WTC11 (cell line): ENCODE data around the gene EIF3B. TPM values are rescaled to one million over a fixed set of nuclear protein-coding genes. Genes with fewer than 3 reads are reported as not detected.

Source experiments
- ATAC-seq: fragments of 200-7000 bp; cut with Tn5 transposase; 2 replicates; pipeline ENCODE4 v1.10.0; 2021; ENCODE audit warnings: mild to moderate bottlenecking, moderate library complexity
- CTCF ChIA-PET: fragments of 300-600 bp; sonication (Branson Sonifier 250); formaldehyde crosslinking; loops from one replicate; lab custom pipeline; 2021; ENCODE audit warnings: antibody characterized with exemption; lab: Charles Lee
- POLR2A ChIA-PET: fragments of 350-600 bp; sonication (Branson Sonifier 250); formaldehyde crosslinking; loops from one replicate; lab custom pipeline; 2021; ENCODE audit warnings: antibody characterized with exemption; lab: Charles Lee
- DNase-seq: peaks from one replicate; pipeline ENCODE4 v3.0.0; 2021; ENCODE audit warnings: low spot score
- H3K27ac Mint-ChIP-seq: 2 replicates; pipeline ENCODE4 v1.8.0; 2021; ENCODE audit warnings: mixed read lengths
- H3K27me3 Mint-ChIP-seq: 2 replicates; pipeline ENCODE4 v1.8.0; 2021; ENCODE audit warnings: low read depth, mild to moderate bottlenecking, moderate library complexity, mixed read lengths
- H3K36me3 Mint-ChIP-seq: 2 replicates; pipeline ENCODE4 v1.8.0; 2021; ENCODE audit warnings: mixed read lengths
- H3K4me1 Mint-ChIP-seq: 2 replicates; pipeline ENCODE4 v1.8.0; 2022; ENCODE audit warnings: mixed read lengths
- H3K4me3 Mint-ChIP-seq: 2 replicates; pipeline ENCODE4 v1.8.0; 2021; ENCODE audit warnings: mild to moderate bottlenecking, moderate library complexity, mixed read lengths
- H3K9me3 Mint-ChIP-seq: 2 replicates; pipeline ENCODE4 v1.8.0; 2021; ENCODE audit warnings: mixed read lengths
- CREB1 ChIP-seq: sonication (generic); formaldehyde crosslinking; IDR thresholded peaks from 2 replicates; pipeline ENCODE4 v1.8.0; 2023; ENCODE audit warnings: mild to moderate bottlenecking, missing genetic modification reagents
- CREM ChIP-seq: sonication (generic); formaldehyde crosslinking; IDR thresholded peaks from 2 replicates; pipeline ENCODE4 v1.8.1; 2022; ENCODE audit warnings: mild to moderate bottlenecking, missing genetic modification reagents, moderate library complexity
- E2F4 ChIP-seq: sonication (generic); formaldehyde crosslinking; IDR thresholded peaks from 2 replicates; pipeline ENCODE4 v1.8.1; 2022; ENCODE audit warnings: low read depth, mild to moderate bottlenecking, moderate library complexity, missing genetic modification reagents, borderline replicate concordance
- ELF4 ChIP-seq: sonication (generic); formaldehyde crosslinking; IDR thresholded peaks from 2 replicates; pipeline ENCODE4 v1.8.1; 2022; ENCODE audit warnings: low read depth, mild to moderate bottlenecking, moderate library complexity, missing genetic modification reagents
- EMX1 ChIP-seq: fragments of 250-450 bp; sonication (Bioruptor Pico); IDR thresholded peaks from 2 replicates; pipeline ENCODE4 v1.8.0; 2021; ENCODE audit warnings: mild to moderate bottlenecking
- ESRRA ChIP-seq: sonication (generic); formaldehyde crosslinking; IDR thresholded peaks from 2 replicates; pipeline ENCODE4 v1.8.1; 2022; ENCODE audit warnings: mild to moderate bottlenecking, missing genetic modification reagents, borderline replicate concordance
- GABPB1 ChIP-seq: sonication (generic); formaldehyde crosslinking; IDR thresholded peaks from 2 replicates; pipeline ENCODE4 v1.8.1; 2023; ENCODE audit warnings: mild to moderate bottlenecking, missing genetic modification reagents
- IRF2 ChIP-seq: sonication (generic); formaldehyde crosslinking; IDR thresholded peaks from 2 replicates; pipeline ENCODE4 v1.8.0; 2022; ENCODE audit warnings: low read depth, missing genetic modification reagents, borderline replicate concordance
- MAX ChIP-seq: sonication (generic); formaldehyde crosslinking; IDR thresholded peaks from 2 replicates; pipeline ENCODE4 v1.8.0; 2022; ENCODE audit warnings: mild to moderate bottlenecking, missing genetic modification reagents
- PRDM15 ChIP-seq: sonication (generic); formaldehyde crosslinking; IDR thresholded peaks from 2 replicates; pipeline ENCODE4 v1.8.0; 2022; ENCODE audit warnings: missing genetic modification reagents
- SMAD4 ChIP-seq: sonication (generic); formaldehyde crosslinking; IDR thresholded peaks from 2 replicates; pipeline ENCODE4 v1.8.0; 2022; ENCODE audit warnings: mild to moderate bottlenecking, missing genetic modification reagents
- TCF7 ChIP-seq: sonication (generic); formaldehyde crosslinking; IDR thresholded peaks from 2 replicates; pipeline ENCODE4 v1.8.0; 2022; ENCODE audit warnings: mild to moderate bottlenecking, low read depth, missing genetic modification reagents, moderate library complexity
- TEAD4 ChIP-seq: sonication (generic); formaldehyde crosslinking; IDR thresholded peaks from 2 replicates; pipeline ENCODE4 v1.8.0; 2022; ENCODE audit warnings: mild to moderate bottlenecking, missing genetic modification reagents
- USF1 ChIP-seq: sonication (generic); formaldehyde crosslinking; IDR thresholded peaks from 2 replicates; pipeline ENCODE4 v1.8.0; 2022; ENCODE audit warnings: mild to moderate bottlenecking, missing genetic modification reagents
- ZNF138 ChIP-seq: sonication (generic); formaldehyde crosslinking; conservative IDR thresholded peaks from 2 replicates; pipeline ENCODE4 v1.8.1; 2022; ENCODE audit warnings: mild to moderate bottlenecking, moderate library complexity, missing genetic modification reagents
- ZNF219 ChIP-seq: sonication (generic); formaldehyde crosslinking; IDR thresholded peaks from 2 replicates; pipeline ENCODE4 v1.8.0; 2023; ENCODE audit warnings: missing genetic modification reagents, mild to moderate bottlenecking, borderline replicate concordance
- ZNF232 ChIP-seq: sonication (generic); formaldehyde crosslinking; IDR thresholded peaks from 2 replicates; pipeline ENCODE4 v1.8.0; 2022; ENCODE audit warnings: mild to moderate bottlenecking, missing genetic modification reagents
- total RNA-seq: library from RNA; stranded (reverse); gene quantifications from 3 replicates; pipeline ENCODE4 v1.2.3, GENCODE V29; 2021
- TF ChIP-seq, protein P1 (sequence below): sonication (generic); formaldehyde crosslinking; IDR thresholded peaks from 2 replicates; pipeline ENCODE4 v1.8.0; 2022; ENCODE audit warnings: mild to moderate bottlenecking, missing genetic modification reagents
- TF ChIP-seq, protein P2 (sequence below): sonication (generic); formaldehyde crosslinking; IDR thresholded peaks from 2 replicates; pipeline ENCODE4 v1.8.1; 2023; ENCODE audit warnings: mild to moderate bottlenecking, moderate library complexity, missing genetic modification reagents
- TF ChIP-seq, protein P3 (sequence below): sonication (generic); formaldehyde crosslinking; IDR thresholded peaks from 2 replicates; pipeline ENCODE4 v1.8.0; 2023; ENCODE audit warnings: missing genetic modification reagents, mild to moderate bottlenecking, borderline replicate concordance

The EIF3B gene
- total RNA-seq, 1 experiment from 2014 or later: 361 TPM

GRCh38 chr7:2325162-2325561 lies 29.5 kb upstream of the EIF3B start:
- TF ChIP-seq PRDM15 (CRISPR knock-in tag): no peak
- TF ChIP-seq, protein P1, sequence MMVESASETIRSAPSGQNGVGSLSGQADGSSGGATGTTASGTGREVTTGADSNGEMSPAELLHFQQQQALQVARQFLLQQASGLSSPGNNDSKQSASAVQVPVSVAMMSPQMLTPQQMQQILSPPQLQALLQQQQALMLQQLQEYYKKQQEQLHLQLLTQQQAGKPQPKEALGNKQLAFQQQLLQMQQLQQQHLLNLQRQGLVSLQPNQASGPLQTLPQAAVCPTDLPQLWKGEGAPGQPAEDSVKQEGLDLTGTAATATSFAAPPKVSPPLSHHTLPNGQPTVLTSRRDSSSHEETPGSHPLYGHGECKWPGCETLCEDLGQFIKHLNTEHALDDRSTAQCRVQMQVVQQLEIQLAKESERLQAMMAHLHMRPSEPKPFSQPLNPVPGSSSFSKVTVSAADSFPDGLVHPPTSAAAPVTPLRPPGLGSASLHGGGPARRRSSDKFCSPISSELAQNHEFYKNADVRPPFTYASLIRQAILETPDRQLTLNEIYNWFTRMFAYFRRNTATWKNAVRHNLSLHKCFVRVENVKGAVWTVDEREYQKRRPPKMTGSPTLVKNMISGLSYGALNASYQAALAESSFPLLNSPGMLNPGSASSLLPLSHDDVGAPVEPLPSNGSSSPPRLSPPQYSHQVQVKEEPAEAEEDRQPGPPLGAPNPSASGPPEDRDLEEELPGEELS (CRISPR knock-in tag): no peak
- TF ChIP-seq ELF4 (CRISPR knock-in tag): no peak
- no peak for TF ChIP-seq USF1 (CRISPR knock-in tag)
- no peak for TF ChIP-seq TEAD4 (CRISPR knock-in tag)
- TF ChIP-seq, protein P2, sequence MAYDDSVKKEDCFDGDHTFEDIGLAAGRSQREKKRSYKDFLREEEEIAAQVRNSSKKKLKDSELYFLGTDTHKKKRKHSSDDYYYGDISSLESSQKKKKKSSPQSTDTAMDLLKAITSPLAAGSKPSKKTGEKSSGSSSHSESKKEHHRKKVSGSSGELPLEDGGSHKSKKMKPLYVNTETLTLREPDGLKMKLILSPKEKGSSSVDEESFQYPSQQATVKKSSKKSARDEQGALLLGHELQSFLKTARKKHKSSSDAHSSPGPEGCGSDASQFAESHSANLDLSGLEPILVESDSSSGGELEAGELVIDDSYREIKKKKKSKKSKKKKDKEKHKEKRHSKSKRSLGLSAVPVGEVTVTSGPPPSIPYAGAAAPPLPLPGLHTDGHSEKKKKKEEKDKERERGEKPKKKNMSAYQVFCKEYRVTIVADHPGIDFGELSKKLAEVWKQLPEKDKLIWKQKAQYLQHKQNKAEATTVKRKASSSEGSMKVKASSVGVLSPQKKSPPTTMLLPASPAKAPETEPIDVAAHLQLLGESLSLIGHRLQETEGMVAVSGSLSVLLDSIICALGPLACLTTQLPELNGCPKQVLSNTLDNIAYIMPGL: no peak
- TF ChIP-seq E2F4 (CRISPR knock-in tag): no peak
- no peak for TF ChIP-seq IRF2 (CRISPR knock-in tag)
- no peak for TF ChIP-seq ZNF138 (CRISPR knock-in tag)
- TF ChIP-seq, protein P3, sequence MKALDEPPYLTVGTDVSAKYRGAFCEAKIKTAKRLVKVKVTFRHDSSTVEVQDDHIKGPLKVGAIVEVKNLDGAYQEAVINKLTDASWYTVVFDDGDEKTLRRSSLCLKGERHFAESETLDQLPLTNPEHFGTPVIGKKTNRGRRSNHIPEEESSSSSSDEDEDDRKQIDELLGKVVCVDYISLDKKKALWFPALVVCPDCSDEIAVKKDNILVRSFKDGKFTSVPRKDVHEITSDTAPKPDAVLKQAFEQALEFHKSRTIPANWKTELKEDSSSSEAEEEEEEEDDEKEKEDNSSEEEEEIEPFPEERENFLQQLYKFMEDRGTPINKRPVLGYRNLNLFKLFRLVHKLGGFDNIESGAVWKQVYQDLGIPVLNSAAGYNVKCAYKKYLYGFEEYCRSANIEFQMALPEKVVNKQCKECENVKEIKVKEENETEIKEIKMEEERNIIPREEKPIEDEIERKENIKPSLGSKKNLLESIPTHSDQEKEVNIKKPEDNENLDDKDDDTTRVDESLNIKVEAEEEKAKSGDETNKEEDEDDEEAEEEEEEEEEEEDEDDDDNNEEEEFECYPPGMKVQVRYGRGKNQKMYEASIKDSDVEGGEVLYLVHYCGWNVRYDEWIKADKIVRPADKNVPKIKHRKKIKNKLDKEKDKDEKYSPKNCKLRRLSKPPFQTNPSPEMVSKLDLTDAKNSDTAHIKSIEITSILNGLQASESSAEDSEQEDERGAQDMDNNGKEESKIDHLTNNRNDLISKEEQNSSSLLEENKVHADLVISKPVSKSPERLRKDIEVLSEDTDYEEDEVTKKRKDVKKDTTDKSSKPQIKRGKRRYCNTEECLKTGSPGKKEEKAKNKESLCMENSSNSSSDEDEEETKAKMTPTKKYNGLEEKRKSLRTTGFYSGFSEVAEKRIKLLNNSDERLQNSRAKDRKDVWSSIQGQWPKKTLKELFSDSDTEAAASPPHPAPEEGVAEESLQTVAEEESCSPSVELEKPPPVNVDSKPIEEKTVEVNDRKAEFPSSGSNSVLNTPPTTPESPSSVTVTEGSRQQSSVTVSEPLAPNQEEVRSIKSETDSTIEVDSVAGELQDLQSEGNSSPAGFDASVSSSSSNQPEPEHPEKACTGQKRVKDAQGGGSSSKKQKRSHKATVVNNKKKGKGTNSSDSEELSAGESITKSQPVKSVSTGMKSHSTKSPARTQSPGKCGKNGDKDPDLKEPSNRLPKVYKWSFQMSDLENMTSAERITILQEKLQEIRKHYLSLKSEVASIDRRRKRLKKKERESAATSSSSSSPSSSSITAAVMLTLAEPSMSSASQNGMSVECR (CRISPR knock-in tag): no peak
- TF ChIP-seq MAX (CRISPR knock-in tag): no peak
- no peak for TF ChIP-seq CREB1
- TF ChIP-seq ZNF232: no peak
- no peak for TF ChIP-seq GABPB1 (CRISPR knock-in tag)
- no peak for TF ChIP-seq ZNF219 (CRISPR knock-in tag)
- TF ChIP-seq ESRRA (CRISPR knock-in tag): no peak
- TF ChIP-seq TCF7 (CRISPR knock-in tag): no peak
- no peak for TF ChIP-seq CREM (CRISPR knock-in tag)
- TF ChIP-seq SMAD4 (CRISPR knock-in tag): no peak
- no peak for TF ChIP-seq EMX1 (CRISPR knock-in tag)
- TF ChIP-seq, all 79 proteins: peak for 0
- ATAC-seq: no peak
- H3K36me3 Mint-ChIP-seq: no peaks in the 10 kb centered on the region
- H3K4me3 Mint-ChIP-seq: no peak overlapping the region
- no peaks in the 10 kb centered on the region for H3K4me1 Mint-ChIP-seq
- ChIA-PET POLR2A (no interaction called here), CTCF (interaction anchor here (0.6 to 1.2 kb wide), 2 partner anchors 23 to 412 kb away, joined by 4 to 5 read pairs; no protein-coding TSS in a partner anchor)
- no peak for DNase-seq
- no peaks in the 10 kb centered on the region for H3K9me3 Mint-ChIP-seq
- H3K27ac Mint-ChIP-seq: peak overlapping the region; percentile 74; the same call in 1 of the 2 replicates
- no peaks in the 10 kb centered on the region for H3K27me3 Mint-ChIP-seq
